Left cardiac atrium (tissue), 4 donors: ENCODE results near the gene TNS3. TPM values are rescaled to one million over a fixed set of nuclear protein-coding genes. Genes with fewer than 3 reads are reported as not detected.

Source experiments
- ATAC-seq, 2 donors: fragments of 200-7000 bp; cut with Tn5 transposase; one replicate each; pipeline ENCODE4 v1.9.1; 2020; ENCODE audit warnings: mild to moderate bottlenecking in 2 of 2, moderate library complexity in 2 of 2
- DNase-seq: peaks from one replicate; pipeline ENCODE4 v3.0.0-alpha.2; 2020
- intact Hi-C, 2 donors: fragments of 100-400 bp; cut with DNase I; formaldehyde crosslinking; loops; one replicate each; pipeline versions ENCODE4 v1.14.1 to v1.15.1; 2022 to 2023
- total RNA-seq, 2 donors: library from RNA; stranded (reverse); fragmentation: NEBNext Ultra II Directional; extraction: Animal tissue kit (Norgen Biotek cat#: 25700); gene quantifications; one replicate each; pipeline ENCODE4 v1.2.1, GENCODE V29; 2021
- donor health status: DM: no; HTN: yes; CAD: no.
- donor health status: DM: no; HTN: yes; CAD: no; lungs with severe emphysema.
- donor health status: DM: yes; HTN: yes; CAD: no.
- donor health status: Dilated cardiomyopathy.

The TNS3 gene
- total RNA-seq, 2 donors from 2014 or later = 51.4 to 66.9 TPM

GRCh38 chr7:47343061-47343455 lies 238.9 kb downstream of the TNS3 start:
- intact Hi-C loops = no loop called here
- ATAC-seq = peak; percentile 34 to 46
- DNase-seq = no peak

- ATAC-seq = peak; percentile 63 to 86
- intact Hi-C loops = no loop called here
- no peak for DNase-seq
These were observed 239.4 kb downstream of the TNS3 start for GRCh38 chr7:47342296-47343060.

- intact Hi-C loops = no loop called here
- ATAC-seq (no peak), DNase-seq (no peak)
These were observed 241.4 kb downstream of the TNS3 start for GRCh38 chr7:47340517-47340916.

- ATAC-seq (no peak), DNase-seq (no peak)
- intact Hi-C loops = no loop called here
These were observed 243.9 kb downstream of the TNS3 start for GRCh38 chr7:47338026-47338425.

- intact Hi-C loops = loop anchor here in 1 of 2 donors (2.0 kb wide), 1 partner anchor 71 kb away; no protein-coding TSS in a partner anchor
- peak in 1 of 2 donors; percentile 35 for ATAC-seq
- peak; percentile 44 for DNase-seq
These were observed 244.4 kb downstream of the TNS3 start for GRCh38 chr7:47337531-47337930.

- intact Hi-C loops = loop anchor here in 1 of 2 donors (2.0 kb wide), 1 partner anchor 70 kb away; no protein-coding TSS in a partner anchor
- ATAC-seq (peak; percentile 24 to 45), DNase-seq (no peak)
These were observed 245.2 kb downstream of the TNS3 start for GRCh38 chr7:47336472-47337425.

GRCh38 chr7:47335557-47336471 lies 246.1 kb downstream of the TNS3 start:
- intact Hi-C loops = loop anchor here in 1 of 2 donors (2.0 kb wide), 1 partner anchor 69 kb away; no protein-coding TSS in a partner anchor
- peak; percentile 70 for DNase-seq
- peak; percentile 84 to 94 for ATAC-seq

- no peak for DNase-seq
- intact Hi-C loops = no loop called here
These were observed 246.8 kb downstream of the TNS3 start for GRCh38 chr7:47335071-47335470.

GRCh38 chr7:47333959-47334358 lies 248.0 kb downstream of the TNS3 start:
- ATAC-seq = no peak
- no peak for DNase-seq
- intact Hi-C loops = no loop called here

More at GRCh38 chr7:47335071-47335470, 246.8 kb downstream of the TNS3 start:
- ATAC-seq = no peak

GRCh38 chr7:47333554-47333887 lies 248.4 kb downstream of the TNS3 start:
- no peak for ATAC-seq
- no peak for DNase-seq
- intact Hi-C loops = no loop called here

- intact Hi-C loops = no loop called here
- no peak for DNase-seq
- ATAC-seq = peak in 1 of 2 donors; percentile 11
These were observed 249.0 kb downstream of the TNS3 start for GRCh38 chr7:47332681-47333553.

GRCh38 chr7:47332213-47332612 lies 249.7 kb downstream of the TNS3 start:
- DNase-seq (no peak), ATAC-seq (no peak)
- intact Hi-C loops = no loop called here

- ATAC-seq = no peak
- intact Hi-C loops = no loop called here
These were observed 250.7 kb downstream of the TNS3 start for GRCh38 chr7:47331179-47331565.

GRCh38 chr7:47330561-47331178 lies 251.2 kb downstream of the TNS3 start:
- ATAC-seq = no peak
- intact Hi-C loops = no loop called here
- DNase-seq = no peak

More at GRCh38 chr7:47331179-47331565, 250.7 kb downstream of the TNS3 start:
- no peak for DNase-seq

GRCh38 chr7:47330026-47330425 lies 251.9 kb downstream of the TNS3 start:
- ATAC-seq (no peak), DNase-seq (no peak)
- intact Hi-C loops = no loop called here

GRCh38 chr7:47329320-47329926 lies 252.5 kb downstream of the TNS3 start:
- DNase-seq (peak; percentile 40), ATAC-seq (no peak)
- intact Hi-C loops = loop anchor here in 1 of 2 donors (5.0 kb wide), 1 partner anchor 42 kb away; no protein-coding TSS in a partner anchor
